ENCODE data around the gene KCNQ4. TPM values are rescaled to one million over a fixed set of nuclear protein-coding genes. Genes with fewer than 3 reads are reported as not detected.

Gene KCNQ4
- total RNA-seq, 1 experiment from 2014 or later, result 2.3 TPM

DNA sequence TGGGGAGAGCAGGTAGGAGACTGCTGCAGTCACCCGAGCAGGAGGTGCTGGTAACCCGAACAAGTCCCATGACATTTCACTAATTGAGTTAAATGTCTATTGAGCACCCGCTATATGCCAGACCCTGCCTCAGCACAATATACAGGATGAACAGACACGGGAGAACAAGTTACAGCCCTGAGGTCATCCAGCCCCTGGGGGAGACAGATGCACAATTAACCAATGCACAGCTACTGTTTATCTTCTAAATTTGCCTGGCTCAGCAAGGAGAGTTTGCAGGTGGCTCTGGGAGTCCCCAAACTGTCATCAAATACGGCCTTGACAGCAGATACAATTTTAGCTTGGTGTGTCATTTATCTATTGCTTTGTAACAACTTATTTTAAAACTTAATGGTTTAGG, 60.5 kb downstream of the KCNQ4 start:
- H3K9ac ChIP-seq (ENCODE audit: low read length), result peak overlapping the region; percentile 72
- H3K36me3 ChIP-seq (ENCODE audit: insufficient read depth, low read length), result no peaks in the 10 kb centered on the region
- DNase-seq, result peak; percentile 98
- H4K20me1 ChIP-seq (ENCODE audit: insufficient read depth, low read depth, low read length), result no peaks in the 10 kb centered on the region
- peaks cover 97% of the 10 kb centered on the region for H3K4me1 ChIP-seq (ENCODE audit: low read length)
- no peaks in the 10 kb centered on the region for H3K79me2 ChIP-seq (ENCODE audit: low read length)
- H3K9me3 ChIP-seq (ENCODE audit: low read length), result no peaks in the 10 kb centered on the region
- peak overlapping the region; percentile 39; the same call in 1 of the 2 replicates for H3K4me3 ChIP-seq (ENCODE audit: low read length)
- no peaks in the 10 kb centered on the region for H3K27me3 ChIP-seq (ENCODE audit: low read length)
- H2AFZ ChIP-seq (ENCODE audit: low read length), result no peak overlapping the region
- peak overlapping the region; percentile 99 for H3K27ac ChIP-seq (ENCODE audit: low read length)
- H3K9me2 ChIP-seq (replicated peaks; ENCODE audit: insufficient read depth, low read length), result no peaks in the 10 kb centered on the region
- peak overlapping the region; percentile 67 for H3K4me2 ChIP-seq (ENCODE audit: low read depth, low read length, poor library complexity, severe bottlenecking)

DNA sequence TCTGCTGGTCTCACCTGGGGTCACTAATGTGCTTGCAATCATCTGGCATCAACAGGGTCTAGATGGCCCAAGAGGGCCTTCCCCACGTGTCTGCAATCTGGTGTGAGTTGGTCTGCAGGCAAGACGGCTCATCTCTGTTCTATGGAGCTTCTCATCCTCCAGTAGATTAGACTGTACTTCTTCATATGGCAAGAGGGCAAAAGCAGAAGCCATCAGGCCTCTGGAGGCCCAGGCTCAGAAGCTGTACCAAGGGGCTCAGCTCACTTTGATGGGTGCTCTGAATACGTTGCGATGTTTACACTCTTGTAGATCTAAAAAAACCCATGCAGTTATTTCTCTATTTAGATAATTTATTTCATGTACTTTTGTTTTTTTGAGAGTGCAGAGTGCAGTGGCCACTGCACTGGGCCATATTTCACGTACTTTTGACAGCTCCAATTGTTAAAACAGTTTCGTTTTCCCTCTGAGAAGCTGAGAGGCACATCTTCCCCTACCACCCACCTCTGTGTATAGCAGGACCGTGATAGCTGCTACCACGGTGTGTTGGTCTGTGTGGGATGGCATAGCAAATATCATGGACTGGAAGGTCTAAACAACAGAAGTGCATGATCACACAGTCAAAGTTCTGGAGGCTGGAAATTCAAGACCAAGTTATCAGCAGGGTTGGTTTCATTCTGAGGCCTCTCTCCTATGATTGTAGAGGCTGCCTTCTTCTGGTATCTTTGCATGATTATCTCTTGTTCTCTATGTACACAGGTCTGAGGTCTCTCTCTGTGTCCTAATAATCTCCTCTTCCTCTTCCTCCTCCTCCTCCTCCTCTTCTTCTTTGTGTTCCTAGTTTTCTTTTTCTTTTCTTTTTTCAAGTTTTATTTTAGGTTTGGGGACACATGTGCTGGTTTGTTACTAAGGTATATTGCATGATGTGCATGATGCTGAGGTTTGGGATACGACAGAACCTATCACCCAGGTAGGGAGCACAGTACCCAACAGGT, 61.6 kb downstream of the KCNQ4 start:
- Histone ChIP-seq H3K27me3 (ENCODE audit: low read length) (no peaks in the 10 kb centered on the region), H3K4me1 (ENCODE audit: low read length) (peaks cover 95% of the 10 kb centered on the region), H3K79me2 (ENCODE audit: low read length) (no peaks in the 10 kb centered on the region), H3K4me3 (ENCODE audit: low read length) (peak overlapping the region; percentile 39), H3K9me2 (replicated peaks; ENCODE audit: insufficient read depth, low read length) (no peaks in the 10 kb centered on the region), H3K36me3 (ENCODE audit: insufficient read depth, low read length) (no peaks in the 10 kb centered on the region), H3K27ac (ENCODE audit: low read length) (peak overlapping the region; percentile 99), H3K4me2 (ENCODE audit: low read depth, low read length, poor library complexity, severe bottlenecking) (peak overlapping the region; percentile 67), H2AFZ (ENCODE audit: low read length) (no peak overlapping the region), H3K9me3 (ENCODE audit: low read length) (no peaks in the 10 kb centered on the region), H4K20me1 (ENCODE audit: insufficient read depth, low read depth, low read length) (no peaks in the 10 kb centered on the region), H3K9ac (ENCODE audit: low read length) (peak overlapping the region; percentile 70)
- peak; percentile 90 for DNase-seq

DNA sequence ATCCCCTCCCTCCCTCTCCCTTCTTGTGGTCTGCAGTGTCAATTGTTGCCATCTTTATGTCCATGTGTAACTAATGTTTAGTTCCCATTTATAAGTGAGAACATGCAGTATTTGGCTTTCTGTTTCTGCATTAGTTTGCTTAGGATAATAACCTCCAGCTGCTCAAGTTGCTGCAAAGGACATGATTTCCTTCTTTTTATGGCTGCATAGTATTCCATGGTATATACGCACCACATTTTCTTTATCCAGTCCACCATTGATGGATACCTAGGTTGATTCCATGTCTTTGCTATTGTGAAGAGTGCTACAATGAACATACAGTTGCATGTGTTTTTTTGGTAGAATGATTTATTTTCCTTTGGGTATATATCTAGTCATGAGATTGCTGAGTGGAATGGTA, 62.3 kb downstream of the KCNQ4 start:
- no peaks in the 10 kb centered on the region for H3K27me3 ChIP-seq (ENCODE audit: low read length)
- peak overlapping the region; percentile 99 for H3K27ac ChIP-seq (ENCODE audit: low read length)
- H3K9me2 ChIP-seq (replicated peaks; ENCODE audit: insufficient read depth, low read length), result no peaks in the 10 kb centered on the region
- no peak overlapping the region for H2AFZ ChIP-seq (ENCODE audit: low read length)
- H3K4me1 ChIP-seq (ENCODE audit: low read length), result peaks cover 88% of the 10 kb centered on the region
- peak overlapping the region; percentile 70 for H3K9ac ChIP-seq (ENCODE audit: low read length)
- H3K4me2 ChIP-seq (ENCODE audit: low read depth, low read length, poor library complexity, severe bottlenecking), result peak overlapping the region; percentile 67
- no peaks in the 10 kb centered on the region for H3K9me3 ChIP-seq (ENCODE audit: low read length)
- H3K79me2 ChIP-seq (ENCODE audit: low read length), result no peaks in the 10 kb centered on the region
- DNase-seq, result peak; percentile 51
- H3K4me3 ChIP-seq (ENCODE audit: low read length), result peak overlapping the region; percentile 39; the same call in 1 of the 2 replicates
- H3K36me3 ChIP-seq (ENCODE audit: insufficient read depth, low read length), result no peaks in the 10 kb centered on the region
- no peaks in the 10 kb centered on the region for H4K20me1 ChIP-seq (ENCODE audit: insufficient read depth, low read depth, low read length)

DNA sequence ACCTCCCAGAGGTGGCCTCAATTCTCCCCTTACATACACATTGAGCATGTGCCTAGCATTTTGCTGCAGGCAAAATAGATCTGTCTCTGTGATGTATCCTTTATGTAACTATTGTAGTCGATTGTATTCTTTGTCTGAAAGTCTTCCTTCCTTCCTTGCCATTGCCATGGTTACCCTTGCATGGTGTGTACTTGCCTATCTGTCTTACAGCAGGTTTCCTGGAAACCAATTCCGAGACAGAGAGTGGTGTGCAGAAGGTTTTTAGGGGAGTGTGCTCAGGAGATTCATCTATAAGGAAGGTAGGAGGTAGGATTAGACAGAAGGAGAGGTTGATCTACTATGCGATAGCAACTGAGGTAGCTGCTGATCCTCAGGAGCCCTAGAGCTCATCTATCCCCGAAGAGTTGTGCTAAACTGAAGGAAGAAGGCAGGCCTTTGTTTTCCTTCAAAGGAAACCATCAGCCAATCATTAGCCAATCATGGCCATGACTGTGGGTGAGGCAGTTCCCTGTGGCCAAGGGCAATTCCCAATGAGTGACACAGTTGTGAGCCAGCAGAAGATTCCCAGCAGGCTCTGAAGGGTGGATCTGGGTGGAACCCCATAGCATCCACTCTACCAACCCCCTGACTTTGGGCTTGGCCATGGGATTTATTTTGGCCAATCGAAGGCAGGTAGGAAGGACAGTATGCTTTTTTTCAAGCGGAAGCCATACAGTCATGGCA, 63.6 kb downstream of the KCNQ4 start:
- H3K27ac ChIP-seq (ENCODE audit: low read length), result peak overlapping the region; percentile 99
- H2AFZ ChIP-seq (ENCODE audit: low read length), result no peak overlapping the region
- 0 out of 2 replicates have a peak overlapping the region, but pooled peaks have one; percentile 17 for H3K4me3 ChIP-seq (ENCODE audit: low read length)
- no peak for DNase-seq
- no peaks in the 10 kb centered on the region for H3K36me3 ChIP-seq (ENCODE audit: insufficient read depth, low read length)
- H3K9me2 ChIP-seq (replicated peaks; ENCODE audit: insufficient read depth, low read length), result no peaks in the 10 kb centered on the region
- H4K20me1 ChIP-seq (ENCODE audit: insufficient read depth, low read depth, low read length), result no peaks in the 10 kb centered on the region
- peak overlapping the region; percentile 42 for H3K9ac ChIP-seq (ENCODE audit: low read length)
- peak overlapping the region; percentile 67 for H3K4me2 ChIP-seq (ENCODE audit: low read depth, low read length, poor library complexity, severe bottlenecking)
- H3K79me2 ChIP-seq (ENCODE audit: low read length), result no peaks in the 10 kb centered on the region
- no peaks in the 10 kb centered on the region for H3K9me3 ChIP-seq (ENCODE audit: low read length)
- H3K27me3 ChIP-seq (ENCODE audit: low read length), result no peaks in the 10 kb centered on the region
- H3K4me1 ChIP-seq (ENCODE audit: low read length), result peaks cover 76% of the 10 kb centered on the region

DNA sequence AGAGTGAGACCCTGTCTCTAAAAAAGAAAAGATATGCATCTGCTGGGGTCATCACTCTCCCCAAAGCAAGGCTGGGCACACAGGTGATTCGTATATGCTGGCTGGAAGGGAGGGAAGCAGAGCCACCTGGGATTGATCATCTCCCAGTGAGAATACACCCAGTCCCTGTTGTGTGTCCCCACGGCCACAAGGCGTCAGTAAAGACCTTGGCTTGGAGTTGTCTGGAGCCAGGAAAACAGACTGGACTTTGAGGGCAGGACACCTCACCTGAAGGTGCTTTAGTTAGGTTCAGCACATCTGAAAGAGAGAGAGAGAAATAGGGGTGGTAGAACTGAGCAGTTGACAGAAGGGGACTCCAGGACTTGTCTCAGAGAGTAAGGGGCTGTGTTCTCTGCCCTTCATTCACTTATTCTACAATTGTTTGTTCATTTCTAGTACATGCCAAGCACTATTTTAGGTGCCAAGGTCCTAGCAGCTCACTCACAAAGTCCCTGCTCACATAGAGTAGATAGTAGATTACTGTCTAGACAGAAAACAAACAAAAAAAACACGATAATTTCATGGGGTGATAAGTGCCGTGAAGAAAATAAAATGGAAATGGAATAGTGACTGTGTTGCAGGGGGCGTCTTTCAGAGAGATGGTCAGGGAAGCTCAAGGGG, 65.1 kb downstream of the KCNQ4 start:
- no peaks in the 10 kb centered on the region for H3K36me3 ChIP-seq (ENCODE audit: insufficient read depth, low read length)
- H3K9ac ChIP-seq (ENCODE audit: low read length), result peak overlapping the region; percentile 62
- no peaks in the 10 kb centered on the region for H3K79me2 ChIP-seq (ENCODE audit: low read length)
- H2AFZ ChIP-seq (ENCODE audit: low read length), result no peak overlapping the region
- peaks cover 61% of the 10 kb centered on the region for H3K4me1 ChIP-seq (ENCODE audit: low read length)
- H3K9me2 ChIP-seq (replicated peaks; ENCODE audit: insufficient read depth, low read length), result no peaks in the 10 kb centered on the region
- DNase-seq, result peak; percentile 71
- no peaks in the 10 kb centered on the region for H3K9me3 ChIP-seq (ENCODE audit: low read length)
- no peak overlapping the region for H3K4me3 ChIP-seq (ENCODE audit: low read length)
- no peaks in the 10 kb centered on the region for H4K20me1 ChIP-seq (ENCODE audit: insufficient read depth, low read depth, low read length)
- H3K4me2 ChIP-seq (ENCODE audit: low read depth, low read length, poor library complexity, severe bottlenecking), result peak overlapping the region; percentile 49
- H3K27ac ChIP-seq (ENCODE audit: low read length), result peak overlapping the region; percentile 99
- H3K27me3 ChIP-seq (ENCODE audit: low read length), result no peaks in the 10 kb centered on the region

DNA sequence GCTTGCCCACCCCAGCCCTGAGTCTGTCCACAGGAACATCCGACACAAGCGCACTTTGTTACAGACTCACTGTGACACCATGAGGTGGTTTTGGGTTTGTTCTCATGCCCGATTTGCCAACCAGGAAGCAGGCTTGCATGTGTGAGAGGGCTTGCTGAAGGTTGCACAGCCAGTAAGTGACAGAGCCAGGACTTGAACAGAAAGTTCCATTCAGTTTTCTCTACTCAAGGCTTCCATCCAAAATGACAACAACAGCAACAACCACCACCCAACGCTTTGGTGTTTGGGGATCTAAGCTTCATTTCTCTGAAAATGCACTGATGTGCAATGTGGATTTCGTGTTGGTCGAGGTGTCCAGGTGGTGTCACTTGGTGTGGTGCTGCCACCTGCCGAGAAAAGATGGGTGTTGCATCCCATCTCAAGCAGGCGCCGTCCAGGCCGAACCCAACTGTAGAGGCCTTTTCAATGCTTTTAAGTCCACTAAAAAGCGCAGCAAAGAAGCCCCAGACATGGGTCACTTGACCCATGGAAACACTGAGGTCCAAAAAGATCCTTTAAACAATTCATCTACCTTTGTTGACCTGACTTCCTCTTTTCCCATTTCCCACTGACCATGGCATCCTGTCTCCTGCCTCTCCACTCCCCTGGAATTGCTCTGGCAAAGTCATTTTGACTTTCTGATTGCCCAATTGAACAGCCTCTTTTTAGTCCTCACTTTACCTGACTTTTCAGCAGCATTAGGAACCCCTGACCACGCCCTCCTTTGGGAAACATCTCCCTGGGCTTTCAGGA, 66.4 kb downstream of the KCNQ4 start:
- H3K4me1 ChIP-seq (ENCODE audit: low read length), result peaks cover 50% of the 10 kb centered on the region
- no peaks in the 10 kb centered on the region for H3K9me2 ChIP-seq (replicated peaks; ENCODE audit: insufficient read depth, low read length)
- peak overlapping the region; percentile 99 for H3K27ac ChIP-seq (ENCODE audit: low read length)
- no peaks in the 10 kb centered on the region for H3K36me3 ChIP-seq (ENCODE audit: insufficient read depth, low read length)
- no peaks in the 10 kb centered on the region for H4K20me1 ChIP-seq (ENCODE audit: insufficient read depth, low read depth, low read length)
- peak overlapping the region; percentile 49 for H3K4me2 ChIP-seq (ENCODE audit: low read depth, low read length, poor library complexity, severe bottlenecking)
- no peaks in the 10 kb centered on the region for H3K9me3 ChIP-seq (ENCODE audit: low read length)
- no peaks in the 10 kb centered on the region for H3K79me2 ChIP-seq (ENCODE audit: low read length)
- H3K27me3 ChIP-seq (ENCODE audit: low read length), result no peaks in the 10 kb centered on the region
- H2AFZ ChIP-seq (ENCODE audit: low read length), result peak overlapping the region; percentile 45; the same call in 1 of the 2 replicates
- no peak overlapping the region for H3K4me3 ChIP-seq (ENCODE audit: low read length)
- peak; percentile 92 for DNase-seq
- peak overlapping the region; percentile 62 for H3K9ac ChIP-seq (ENCODE audit: low read length)

DNA sequence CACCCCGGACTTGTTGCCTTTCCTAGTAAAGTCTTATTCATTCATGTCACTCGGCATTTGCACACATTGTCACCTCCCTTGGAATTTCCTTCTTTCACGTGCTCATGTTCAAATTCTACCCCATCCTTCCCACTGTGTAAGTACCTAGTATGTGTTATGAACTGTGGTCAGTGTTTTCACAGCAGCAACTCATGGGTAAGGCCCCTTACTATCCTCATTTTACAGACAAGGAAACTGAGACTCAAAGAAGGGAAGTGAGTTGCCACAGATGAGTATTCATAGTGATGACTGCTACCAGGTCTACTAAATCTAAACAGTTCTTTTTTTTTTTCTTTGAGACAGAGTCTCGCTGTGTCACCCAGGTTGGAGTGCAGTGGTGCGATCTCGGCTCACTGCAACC, 68.1 kb downstream of the KCNQ4 start:
- Histone ChIP-seq H3K4me1 (ENCODE audit: low read length) (peaks cover 34% of the 10 kb centered on the region), H3K27ac (ENCODE audit: low read length) (no peak overlapping the region), H4K20me1 (ENCODE audit: insufficient read depth, low read depth, low read length) (no peaks in the 10 kb centered on the region), H3K79me2 (ENCODE audit: low read length) (no peaks in the 10 kb centered on the region), H3K9me2 (replicated peaks; ENCODE audit: insufficient read depth, low read length) (no peaks in the 10 kb centered on the region), H3K4me3 (ENCODE audit: low read length) (no peak overlapping the region), H3K9me3 (ENCODE audit: low read length) (no peaks in the 10 kb centered on the region), H3K4me2 (ENCODE audit: low read depth, low read length, poor library complexity, severe bottlenecking) (no peak overlapping the region), H3K9ac (ENCODE audit: low read length) (no peak overlapping the region), H2AFZ (ENCODE audit: low read length) (no peak overlapping the region), H3K36me3 (ENCODE audit: insufficient read depth, low read length) (no peaks in the 10 kb centered on the region), H3K27me3 (ENCODE audit: low read length) (no peaks in the 10 kb centered on the region)
- no peak for DNase-seq

Measured in Karpas-422 (cell line).